GM12891 (cell line): ENCODE measurements around the gene FBL.
"Not testable (repeated sequence)": the region's sequence is repeated elsewhere in the genome, so short reads cannot be mapped to it uniquely, and the experiment has no call there.

Experiments
- POLR2A ChIP-seq: IDR thresholded peaks from 2 replicates; pipeline ENCODE4 v1.6.1; 2011; ENCODE audit warnings: low read depth, low read length, control low read depth
- POLR2AphosphoS5 ChIP-seq: IDR thresholded peaks from 2 replicates; pipeline ENCODE4 v1.6.1; 2011; ENCODE audit warnings: low read depth, low read length, control low read depth
- SPI1 ChIP-seq: IDR thresholded peaks from 2 replicates; pipeline ENCODE4 v1.6.1; 2011; ENCODE audit warnings: low read depth, low read length, control low read depth
- TAF1 ChIP-seq: IDR thresholded peaks from 2 replicates; pipeline ENCODE4 v1.6.1; 2011; ENCODE audit warnings: low read depth, low read length, control low read depth

GRCh38 chr19:39885821-39886554 is 39.8 kb upstream of the FBL start:
- TF ChIP-seq POLR2A, POLR2AphosphoS5, TAF1, SPI1: not testable (repeated sequence)
